HG03520 (cell line): ENCODE data around the gene TTF1.

Experiments used
- ATAC-seq: cut with Tn5 transposase; IDR thresholded peaks from one replicate; pipeline ENCODE4 v1.9.1; 2021; ENCODE audit warnings: mild to moderate bottlenecking, moderate library complexity; ENCODE audit not compliant: unreplicated experiment

TTF1 gene, protein sequence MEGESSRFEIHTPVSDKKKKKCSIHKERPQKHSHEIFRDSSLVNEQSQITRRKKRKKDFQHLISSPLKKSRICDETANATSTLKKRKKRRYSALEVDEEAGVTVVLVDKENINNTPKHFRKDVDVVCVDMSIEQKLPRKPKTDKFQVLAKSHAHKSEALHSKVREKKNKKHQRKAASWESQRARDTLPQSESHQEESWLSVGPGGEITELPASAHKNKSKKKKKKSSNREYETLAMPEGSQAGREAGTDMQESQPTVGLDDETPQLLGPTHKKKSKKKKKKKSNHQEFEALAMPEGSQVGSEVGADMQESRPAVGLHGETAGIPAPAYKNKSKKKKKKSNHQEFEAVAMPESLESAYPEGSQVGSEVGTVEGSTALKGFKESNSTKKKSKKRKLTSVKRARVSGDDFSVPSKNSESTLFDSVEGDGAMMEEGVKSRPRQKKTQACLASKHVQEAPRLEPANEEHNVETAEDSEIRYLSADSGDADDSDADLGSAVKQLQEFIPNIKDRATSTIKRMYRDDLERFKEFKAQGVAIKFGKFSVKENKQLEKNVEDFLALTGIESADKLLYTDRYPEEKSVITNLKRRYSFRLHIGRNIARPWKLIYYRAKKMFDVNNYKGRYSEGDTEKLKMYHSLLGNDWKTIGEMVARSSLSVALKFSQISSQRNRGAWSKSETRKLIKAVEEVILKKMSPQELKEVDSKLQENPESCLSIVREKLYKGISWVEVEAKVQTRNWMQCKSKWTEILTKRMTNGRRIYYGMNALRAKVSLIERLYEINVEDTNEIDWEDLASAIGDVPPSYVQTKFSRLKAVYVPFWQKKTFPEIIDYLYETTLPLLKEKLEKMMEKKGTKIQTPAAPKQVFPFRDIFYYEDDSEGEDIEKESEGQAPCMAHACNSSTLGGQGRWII

DNA sequence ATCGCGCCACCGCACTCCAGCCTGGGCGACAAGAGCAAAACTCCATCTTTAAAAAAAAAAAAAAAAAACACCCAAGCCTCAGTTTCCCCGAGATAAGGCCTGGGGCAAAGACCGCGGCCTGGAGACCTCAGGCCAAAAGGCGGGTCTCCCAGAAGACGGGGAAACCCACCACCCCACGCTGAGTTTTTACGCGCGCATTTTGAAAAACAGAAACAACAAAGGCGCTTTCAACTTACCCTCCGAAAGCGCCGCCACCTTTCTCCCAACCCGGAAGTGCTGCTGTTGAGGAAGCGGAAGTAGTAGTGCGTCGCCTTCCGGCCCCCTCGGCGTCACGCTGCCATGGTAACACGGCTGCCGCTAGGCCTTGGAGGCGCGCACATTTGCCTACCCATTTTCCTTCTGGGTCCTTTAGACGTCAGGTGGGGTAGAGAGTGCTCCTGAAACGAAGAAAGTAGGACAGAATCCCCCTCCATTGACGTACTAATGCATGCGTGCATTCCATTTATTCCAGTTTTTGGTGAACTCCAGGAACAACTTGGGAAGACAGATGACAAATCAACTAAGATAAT is at the start of gene TTF1:
Gene TTF1, minus strand, starts transcription at position 287 of the 569 bp plus-strand sequence. CDS start 4,019 bp downstream, outside the sequence.
- peak; percentile 79 for ATAC-seq

DNA sequence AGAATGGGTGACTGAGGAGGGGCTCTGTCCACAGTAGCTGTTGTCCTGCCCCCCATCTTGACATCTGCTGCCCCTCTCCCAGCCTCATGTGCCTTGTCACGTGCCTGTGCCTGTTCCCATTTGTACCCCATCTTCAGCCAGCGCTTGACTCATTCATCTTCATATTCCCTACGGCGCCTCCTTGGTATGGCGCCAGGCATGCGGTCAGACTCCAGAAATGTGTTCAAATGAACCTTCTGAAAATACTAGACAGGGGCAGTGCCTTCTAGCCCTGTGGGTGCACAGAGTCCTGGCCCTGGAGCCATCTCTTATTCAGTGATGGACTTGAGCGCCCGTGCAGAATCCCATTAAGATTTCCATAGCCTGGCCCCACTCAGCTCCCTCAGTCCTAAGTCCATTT is 49.6 kb upstream of the TTF1 start:
- no peak for ATAC-seq

DNA sequence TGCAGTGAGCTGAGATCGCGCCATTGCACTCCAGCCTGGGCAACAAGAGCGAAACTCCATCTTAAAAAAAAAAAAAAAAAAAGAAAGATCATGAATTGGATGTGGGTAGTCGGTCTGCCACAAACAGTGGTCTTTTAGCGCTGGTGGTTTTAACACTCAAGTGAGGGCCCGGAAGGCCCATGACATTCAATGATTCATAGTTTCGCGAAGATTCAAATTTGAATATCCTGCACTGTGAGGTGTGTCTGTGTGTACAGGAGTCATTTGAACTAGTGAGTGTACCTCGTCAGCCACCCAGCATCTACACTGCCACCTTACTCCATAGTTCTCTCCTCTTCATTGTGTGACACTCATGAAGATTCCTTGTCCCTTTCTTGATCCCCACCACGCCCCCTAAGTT is 44.6 kb upstream of the TTF1 start:
- ATAC-seq, result no peak

DNA sequence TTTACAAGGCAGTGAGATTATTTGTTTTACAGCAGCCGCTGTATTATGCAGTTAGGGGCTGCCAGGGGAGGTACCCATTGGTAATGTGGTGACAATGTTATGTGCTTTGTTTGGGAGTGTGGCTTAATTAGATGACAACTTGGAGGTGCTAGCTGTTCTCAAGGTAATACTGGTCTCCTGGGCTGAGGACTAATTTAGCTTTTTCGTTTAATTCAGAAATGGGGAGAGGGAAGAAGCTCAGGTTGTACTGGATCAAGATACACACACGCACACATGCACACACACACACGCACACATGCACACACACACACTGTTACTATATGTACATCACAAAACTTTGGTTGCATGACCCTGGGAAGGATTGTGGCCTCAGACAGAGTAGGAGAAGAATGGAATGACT is 41.3 kb upstream of the TTF1 start:
- ATAC-seq, result no peak

DNA sequence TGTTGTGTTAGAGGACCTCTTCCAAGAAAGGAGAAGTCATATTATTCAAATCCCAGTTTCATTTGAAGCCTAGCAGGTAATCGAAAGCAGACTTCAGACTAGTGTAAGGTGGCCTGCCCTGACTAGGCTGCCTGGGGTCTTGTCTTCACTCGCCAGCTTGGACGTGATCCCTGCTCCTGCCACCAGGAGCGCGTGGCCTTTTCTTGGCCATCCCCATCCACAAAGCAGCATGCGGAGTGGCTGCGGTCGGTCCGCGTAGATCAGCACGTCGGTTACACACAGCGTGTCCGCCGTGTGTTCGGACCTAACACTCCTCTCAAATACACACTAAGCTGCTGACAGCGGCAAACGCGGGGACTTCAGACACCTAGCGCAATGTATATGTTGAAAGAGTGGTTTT is 40.7 kb upstream of the TTF1 start:
- no peak for ATAC-seq

DNA sequence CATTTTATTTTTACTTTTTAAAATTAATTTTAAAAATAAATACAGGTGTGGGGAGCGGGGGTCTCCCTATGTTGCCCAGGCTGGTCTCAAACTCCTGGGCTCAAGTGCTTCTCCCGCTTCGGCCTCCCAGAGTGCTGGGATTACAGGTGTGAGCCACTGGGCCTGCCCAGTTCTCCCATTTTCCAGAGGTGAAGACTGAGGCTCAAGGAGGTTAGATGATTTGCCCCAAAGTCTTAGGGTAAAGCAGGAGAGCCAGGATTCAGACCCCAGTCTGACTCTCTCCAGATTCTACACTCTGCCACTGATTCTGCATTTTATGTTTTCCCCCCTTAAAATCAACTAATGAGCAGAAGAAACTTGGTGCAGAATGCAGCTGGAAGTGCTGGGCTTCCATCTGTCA is 40.2 kb upstream of the TTF1 start:
- no peak for ATAC-seq

DNA sequence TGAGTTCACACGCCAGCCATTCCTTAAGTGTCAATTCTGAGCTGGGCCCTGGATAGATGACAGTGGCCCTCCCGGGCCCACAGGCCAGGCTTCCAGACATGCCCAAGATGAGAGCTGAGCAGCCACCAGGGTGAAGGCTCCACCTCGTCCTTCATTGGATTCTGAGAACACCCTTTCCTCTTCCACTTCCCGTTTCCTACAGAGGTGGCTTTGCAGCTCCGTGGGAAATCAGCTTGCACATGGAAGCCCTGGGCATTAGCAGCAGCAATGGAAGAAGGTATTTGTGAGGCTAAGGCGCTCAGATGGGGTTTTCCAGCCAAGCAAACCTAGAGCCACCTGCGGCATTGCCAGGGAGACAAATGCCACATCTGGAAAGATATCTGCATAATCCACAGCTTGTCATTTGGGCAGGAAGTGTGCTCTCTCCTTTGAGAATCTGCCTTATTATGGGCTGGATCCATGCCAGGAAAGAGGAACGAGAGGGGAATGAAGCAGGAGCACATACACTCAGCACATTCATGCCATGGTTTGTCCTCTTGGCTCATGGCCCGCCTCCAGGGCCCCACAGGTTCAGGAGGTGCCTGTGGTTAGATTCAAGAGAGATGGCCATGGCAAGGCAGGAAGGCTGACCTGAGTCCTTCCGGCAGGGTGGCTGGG is 37.4 kb upstream of the TTF1 start:
- no peak for ATAC-seq

DNA sequence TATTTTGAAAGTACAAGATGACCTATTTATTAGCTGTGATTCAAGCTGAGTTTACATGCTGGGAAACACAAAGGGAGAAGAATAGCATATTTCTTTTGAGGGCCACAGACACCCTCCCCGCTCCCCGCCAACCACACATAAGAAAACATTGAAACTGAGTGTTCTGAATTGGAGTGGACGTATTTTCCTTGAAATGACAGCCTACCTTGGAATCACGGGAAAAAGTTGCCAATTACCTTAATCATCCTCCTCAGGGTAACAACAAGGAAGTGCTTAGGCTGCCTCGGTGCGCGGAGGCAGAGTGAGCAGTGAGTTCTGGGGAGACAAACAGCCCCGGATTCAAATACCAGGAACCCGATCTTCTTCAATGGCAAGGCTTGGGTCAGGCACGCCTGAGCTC is 34.8 kb upstream of the TTF1 start:
- ATAC-seq, result no peak

DNA sequence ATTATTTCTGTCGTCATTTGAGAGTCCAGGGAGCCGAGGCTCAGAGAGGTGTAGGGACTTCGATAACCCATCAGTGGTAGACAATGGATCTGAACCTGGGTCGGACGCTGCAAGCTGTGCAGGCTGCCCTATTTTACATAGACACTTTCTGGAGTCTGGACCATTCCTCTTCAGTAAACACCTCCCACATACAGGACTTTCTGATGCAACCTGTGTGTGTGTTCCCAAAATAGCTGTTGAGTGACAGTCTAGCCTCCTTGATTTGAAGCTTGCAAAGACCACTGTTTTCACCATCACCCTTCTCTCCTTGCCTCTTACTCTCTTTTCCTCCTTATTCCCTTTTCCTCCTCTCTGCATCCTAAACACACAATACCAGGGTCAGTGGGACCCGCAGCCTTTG is 34.1 kb upstream of the TTF1 start:
- no peak for ATAC-seq

DNA sequence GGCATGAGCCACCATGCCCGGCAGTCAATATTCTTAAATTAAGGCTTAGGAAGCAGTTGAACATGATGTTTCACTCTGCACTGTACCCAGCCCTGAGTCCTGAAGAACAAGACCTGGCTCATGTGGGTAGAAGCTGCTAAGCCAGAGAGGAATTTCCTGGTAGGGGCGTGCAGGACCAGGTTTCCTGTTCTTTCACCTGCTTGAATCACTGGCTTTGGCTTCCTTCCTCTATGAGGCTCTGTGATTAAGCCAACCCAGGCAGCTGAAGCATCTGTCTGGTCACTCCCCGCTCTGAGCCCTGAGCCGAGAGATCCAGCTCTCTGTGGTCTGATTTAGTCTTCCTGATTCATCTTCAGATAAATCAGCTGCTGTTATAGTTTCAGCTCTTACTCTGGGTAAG is 32.5 kb upstream of the TTF1 start:
- ATAC-seq, result no peak

DNA sequence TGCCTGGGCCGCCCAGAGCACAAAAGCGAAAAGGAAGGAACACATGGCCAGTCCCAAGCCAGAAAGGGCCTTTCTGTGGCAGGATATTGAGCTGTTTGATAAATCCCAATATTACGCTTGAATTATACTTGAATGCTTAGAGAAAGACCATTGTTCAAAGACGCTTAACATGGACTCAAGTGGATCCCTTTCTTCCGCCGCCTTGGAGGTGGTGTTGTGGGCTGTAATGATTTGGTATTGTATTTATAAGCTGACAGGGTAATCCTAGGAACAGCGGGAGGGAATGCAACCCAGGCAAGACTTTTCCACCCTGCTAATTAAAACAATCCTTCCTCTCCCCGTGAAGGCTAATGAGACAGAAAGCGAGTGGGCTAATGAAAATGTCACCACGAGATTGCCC is 28.2 kb upstream of the TTF1 start:
- no peak for ATAC-seq

DNA sequence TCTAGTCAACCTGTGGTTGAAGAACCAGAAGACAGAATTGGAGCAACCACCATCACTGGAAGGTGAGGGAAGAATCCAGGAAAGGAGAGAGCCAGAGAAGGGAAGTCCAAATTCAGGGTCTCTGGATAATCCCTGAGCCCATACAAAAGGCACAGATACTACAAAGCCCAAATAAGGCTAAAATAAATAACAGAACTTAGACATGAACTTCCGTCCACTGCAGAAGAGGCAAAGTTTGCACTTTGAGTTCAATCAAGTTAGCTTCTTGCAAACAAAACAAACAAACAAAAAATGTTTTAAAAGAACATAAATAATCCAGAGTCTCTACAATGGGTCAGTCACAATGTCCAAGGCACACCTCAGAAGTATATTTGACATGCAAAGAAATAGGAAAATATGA is 24.4 kb upstream of the TTF1 start:
- no peak for ATAC-seq

DNA sequence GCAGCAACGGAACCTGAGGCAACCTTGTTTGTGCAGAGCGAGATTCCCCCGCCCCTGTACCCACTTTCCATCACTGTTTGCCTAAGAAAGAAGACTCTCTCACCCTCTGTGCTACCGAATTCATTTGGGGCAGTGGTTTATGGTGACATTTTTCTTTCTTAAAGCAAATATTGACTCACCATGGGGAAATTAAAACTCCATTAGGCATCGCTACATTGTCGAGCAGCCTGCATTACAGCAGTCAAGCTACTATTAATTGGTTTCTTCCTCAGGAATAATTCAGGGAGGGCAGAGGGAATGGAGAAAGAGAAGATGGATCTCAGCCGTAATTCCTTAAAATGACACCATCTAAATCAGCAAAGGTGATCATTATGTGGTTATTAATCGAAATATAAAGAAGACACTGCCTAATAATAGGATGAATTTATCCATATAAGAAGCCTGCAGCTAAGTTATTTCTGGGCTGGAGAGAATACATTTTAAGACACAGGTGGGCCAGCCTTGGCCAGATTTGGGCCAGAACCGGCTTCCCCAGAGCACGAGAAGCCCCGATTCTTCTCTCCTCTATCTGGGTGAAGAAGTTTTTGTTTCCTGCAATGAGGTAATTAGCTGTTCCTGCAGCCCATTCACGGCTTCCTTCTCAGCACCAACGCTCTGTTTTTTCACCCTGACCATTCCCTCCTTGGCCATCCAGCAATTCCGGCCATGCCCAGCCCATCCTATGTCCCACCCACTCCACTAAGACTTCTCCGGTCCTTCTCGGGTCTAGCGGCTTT is 20.2 kb upstream of the TTF1 start:
- ATAC-seq, result no peak

DNA sequence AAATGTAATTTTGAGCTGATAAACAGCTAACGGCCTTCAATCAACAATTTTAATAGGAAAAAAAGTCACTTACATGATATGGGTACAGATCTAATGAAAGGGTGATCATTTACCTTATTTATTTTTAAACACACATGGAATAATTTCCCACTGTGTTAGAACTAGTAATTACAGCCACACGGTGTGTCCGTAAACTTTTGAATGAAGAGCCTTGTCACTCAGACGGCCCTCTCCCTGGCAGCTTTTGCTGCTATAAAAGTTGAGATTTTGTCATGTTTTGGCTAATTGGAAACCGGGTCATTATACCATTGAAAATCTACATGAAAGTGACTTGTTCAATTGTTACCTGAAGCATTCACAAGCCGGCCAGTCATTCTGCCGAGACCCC is 19.0 kb upstream of the TTF1 start:
- ATAC-seq, result no peak

DNA sequence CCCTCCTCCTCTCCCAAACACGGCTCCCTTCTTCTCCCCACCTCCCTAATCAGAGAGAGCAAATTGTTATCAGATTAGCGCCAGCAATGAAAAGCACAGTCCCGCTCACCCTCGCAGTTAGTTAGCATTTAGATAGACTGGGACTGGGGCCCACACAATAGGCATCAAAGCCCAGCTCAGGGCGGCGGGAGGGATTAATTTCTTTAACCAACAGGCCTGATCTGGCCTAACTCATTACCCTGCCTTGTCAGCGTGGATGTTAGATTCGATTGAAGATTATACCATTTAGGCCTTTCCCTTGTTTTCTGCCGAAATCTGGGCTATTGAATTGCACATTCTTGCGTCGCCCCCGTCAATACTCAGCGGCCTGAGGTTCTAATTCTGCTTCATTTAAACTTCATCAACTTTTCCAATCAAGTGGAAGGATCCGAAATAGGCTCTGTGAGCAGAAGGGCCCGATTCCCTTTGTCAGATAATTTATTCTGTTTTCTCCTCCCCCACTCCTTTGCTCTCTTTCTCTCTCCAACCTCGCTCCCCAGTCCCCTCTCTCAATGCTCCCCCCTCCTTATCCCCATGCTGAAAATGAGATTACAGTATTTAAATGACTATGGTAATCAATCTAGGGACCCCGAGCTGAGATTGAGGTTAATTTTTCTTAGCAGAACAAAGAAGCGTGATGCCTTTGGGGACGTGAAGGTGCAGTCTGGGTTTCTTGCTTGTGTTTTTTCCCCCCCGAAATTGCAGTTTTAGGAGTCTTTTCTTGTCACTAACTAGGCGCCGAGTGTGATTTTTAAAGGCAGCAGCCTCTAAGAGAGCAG is 18.4 kb upstream of the TTF1 start:
- ATAC-seq, result no peak

DNA sequence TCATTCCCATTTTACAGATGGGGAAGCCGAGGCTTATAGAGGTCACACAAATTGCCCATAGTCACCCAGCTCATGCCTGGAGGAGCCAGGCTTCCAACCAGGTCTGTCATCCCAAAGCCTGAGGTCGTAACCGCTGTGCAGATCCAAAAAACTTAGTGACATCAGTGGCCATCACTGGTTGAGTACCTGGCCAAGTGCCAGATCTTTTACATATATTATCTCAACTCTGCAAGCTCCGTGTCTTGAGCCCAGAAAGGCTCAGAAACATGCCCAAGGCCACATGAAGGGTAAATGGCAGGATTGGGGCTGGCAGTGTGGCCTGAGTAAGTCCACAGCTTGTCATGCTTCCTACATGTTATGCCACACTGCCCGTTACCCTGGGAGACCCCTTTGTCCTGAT is 16.9 kb upstream of the TTF1 start:
- ATAC-seq, result no peak

DNA sequence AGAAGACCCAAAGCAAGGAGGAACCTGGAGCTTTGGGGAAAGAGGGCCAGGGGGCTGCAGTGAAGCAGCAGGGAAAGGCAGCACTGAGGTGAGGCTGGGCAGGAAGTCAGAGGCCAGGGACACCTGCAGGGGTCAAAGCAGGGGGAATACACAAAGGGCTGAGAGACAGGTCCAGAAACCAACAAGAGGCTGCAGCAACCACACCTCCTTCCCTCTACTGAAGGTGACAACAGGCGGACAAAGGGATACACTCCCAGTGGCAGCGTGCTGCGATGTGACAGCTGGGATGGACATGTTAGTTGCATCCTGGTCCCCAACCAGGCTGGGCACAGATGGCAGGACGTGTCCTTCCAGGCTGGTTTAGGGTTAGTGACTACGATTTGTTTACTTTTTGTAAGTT is 15.9 kb upstream of the TTF1 start:
- no peak for ATAC-seq

DNA sequence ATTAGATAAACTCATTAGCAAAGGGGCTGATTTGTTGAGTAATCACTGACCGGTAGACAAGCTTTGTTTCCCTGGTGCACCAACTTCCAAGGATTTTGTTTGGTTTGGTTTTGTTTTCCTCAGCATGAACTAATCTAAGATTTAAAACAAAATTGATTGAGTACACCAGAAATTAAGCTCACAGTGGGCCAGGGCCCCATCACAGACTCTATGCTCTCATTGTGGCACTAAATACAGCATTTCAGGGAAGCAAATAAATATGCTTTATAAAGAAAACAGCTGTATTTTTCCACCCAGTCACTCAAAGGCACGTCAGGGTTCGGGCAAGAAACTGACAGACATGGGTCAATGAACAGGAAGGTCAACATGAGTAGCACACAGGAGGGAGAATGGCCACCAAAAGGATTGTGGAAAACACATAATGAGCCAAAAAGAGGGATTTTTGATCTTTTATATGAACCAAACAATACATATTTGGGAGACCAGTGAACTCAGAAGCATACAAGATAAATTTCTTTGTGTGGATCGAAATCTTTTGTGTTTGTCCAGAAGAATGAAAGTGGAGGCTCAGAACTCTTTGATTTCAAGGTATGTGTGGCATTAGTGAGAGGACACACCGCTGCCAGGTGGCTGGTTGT is 12.2 kb upstream of the TTF1 start:
- no peak for ATAC-seq

DNA sequence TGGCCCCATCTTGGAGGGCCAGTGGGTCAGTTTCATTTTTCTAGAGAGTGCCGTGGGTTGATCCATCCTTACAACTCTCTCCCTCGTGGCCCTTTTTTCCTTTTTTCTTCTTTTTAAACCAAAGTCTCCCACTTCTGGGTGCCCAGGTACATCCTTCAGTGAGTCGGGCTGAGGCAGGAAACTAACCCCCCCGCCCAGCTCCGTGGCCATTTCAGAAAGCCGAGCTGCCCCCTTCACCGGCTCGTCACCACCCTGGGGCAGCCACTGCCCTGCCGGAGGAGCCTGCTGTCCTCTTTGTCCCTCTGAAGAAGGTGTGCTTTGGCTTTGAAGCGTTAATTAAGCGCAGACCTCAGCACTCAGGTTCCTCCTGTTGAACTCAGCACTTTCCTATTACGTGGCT is 8.5 kb upstream of the TTF1 start:
- no peak for ATAC-seq
